Activated T-cell treated with anti-CD3 and anti-CD28 coated beads, Interleukin-2, amount 50 U/mL, for 72 hours (primary cell): ENCODE data around the gene AP1G1. TPM values are rescaled to one million over a fixed set of nuclear protein-coding genes. Genes with fewer than 3 reads are reported as not detected.
"Not testable (repeated sequence)": the region's sequence is repeated elsewhere in the genome, so short reads cannot be mapped to it uniquely, and the experiment has no call there.

ENCODE experiments used
- ATAC-seq, 2 donors: fragments of 150-1000 bp; cut with Tn5 transposase; replicated peaks in 1 of 2; 2 replicates each; pipeline ENCODE4 v1.10.0; 2021; ENCODE audit warnings: moderate library complexity in 2 of 2, mild to moderate bottlenecking in 1 of 2
- DNase-seq, 2 donors: peaks; one replicate each; pipeline ENCODE4 v3.0.0; 2021 to 2022; ENCODE audit warnings: mixed read lengths in 1 of 2
- H3K27ac Mint-ChIP-seq: one replicate; pipeline ENCODE4 v1.8.0; 2022; ENCODE audit warnings: mild to moderate bottlenecking, moderate library complexity, mixed read lengths
- H3K27me3 Mint-ChIP-seq: one replicate; pipeline ENCODE4 v1.8.0; 2022; ENCODE audit warnings: low read depth, mixed read lengths
- H3K36me3 Mint-ChIP-seq, 2 donors: one replicate each; pipeline ENCODE4 v1.8.0; 2022; ENCODE audit warnings: mixed read lengths in 2 of 2, mild to moderate bottlenecking in 1 of 2; ENCODE audit not compliant: insufficient read depth in 2 of 2
- H3K4me1 Mint-ChIP-seq: one replicate; pipeline ENCODE4 v1.8.0; 2022; ENCODE audit warnings: low read depth, mixed read lengths
- H3K4me3 Mint-ChIP-seq, 2 donors: one replicate each; pipeline ENCODE4 v1.8.0; 2022; ENCODE audit warnings: mild to moderate bottlenecking in 2 of 2, mixed read lengths in 2 of 2, moderate library complexity in 2 of 2
- H3K9me3 Mint-ChIP-seq, 2 donors: one replicate each; pipeline ENCODE4 v1.8.0; 2022; ENCODE audit warnings: mixed read lengths in 2 of 2
- total RNA-seq, 2 donors: library from RNA; stranded (reverse); gene quantifications; one replicate each; pipeline ENCODE4 v1.2.3, GENCODE V29; 2022

Gene AP1G1
- total RNA-seq, 2 donors from 2014 or later = 83.2 to 87.0 TPM

GRCh38 chr16:71706046-71706445, 102.6 kb downstream of the AP1G1 start:
- no peak overlapping the region for H3K27ac Mint-ChIP-seq
- H3K27me3 Mint-ChIP-seq = no peaks in the 10 kb centered on the region

GRCh38 chr16:71703333-71703732, 105.3 kb downstream of the AP1G1 start:
- Mint-ChIP-seq H3K9me3 (no peaks in the 10 kb centered on the region), H3K27ac (no peak overlapping the region), H3K27me3 (no peaks in the 10 kb centered on the region), H3K4me1 (no peaks in the 10 kb centered on the region), H3K4me3 (no peak overlapping the region), H3K36me3 (no peaks in the 10 kb centered on the region)
- no peak for ATAC-seq
- DNase-seq = no peak

More at GRCh38 chr16:71706046-71706445, 102.6 kb downstream of the AP1G1 start:
- no peak overlapping the region for H3K4me3 Mint-ChIP-seq
- no peaks in the 10 kb centered on the region for H3K4me1 Mint-ChIP-seq
- no peaks in the 10 kb centered on the region for H3K36me3 Mint-ChIP-seq
- DNase-seq = no peak
- no peak for ATAC-seq
- no peaks in the 10 kb centered on the region for H3K9me3 Mint-ChIP-seq

GRCh38 chr16:71700831-71701230, 107.8 kb downstream of the AP1G1 start:
- Mint-ChIP-seq H3K9me3 (no peaks in the 10 kb centered on the region), H3K4me1 (no peaks in the 10 kb centered on the region), H3K4me3 (no peak overlapping the region), H3K36me3 (no peaks in the 10 kb centered on the region), H3K27ac (no peak overlapping the region), H3K27me3 (no peaks in the 10 kb centered on the region)
- DNase-seq (no peak), ATAC-seq (no peak)

- Mint-ChIP-seq H3K27me3 (no peaks in the 10 kb centered on the region), H3K9me3 (no peaks in the 10 kb centered on the region), H3K27ac (no peak overlapping the region), H3K4me1 (no peaks in the 10 kb centered on the region), H3K4me3 (no peak overlapping the region), H3K36me3 (no peaks in the 10 kb centered on the region)
- DNase-seq = no peak
- no peak for ATAC-seq
These were observed 110.1 kb downstream of the AP1G1 start for GRCh38 chr16:71698491-71698890.

GRCh38 chr16:71693164-71693563, 115.5 kb downstream of the AP1G1 start:
- Mint-ChIP-seq H3K27me3 (no peaks in the 10 kb centered on the region), H3K27ac (no peak overlapping the region), H3K9me3 (no peaks in the 10 kb centered on the region), H3K4me3 (no peak overlapping the region), H3K36me3 (peaks cover 0 to 3% of the 10 kb centered on the region in 2 donors), H3K4me1 (no peaks in the 10 kb centered on the region)
- ATAC-seq (no peak), DNase-seq (no peak)

GRCh38 chr16:71689901-71690300, 118.7 kb downstream of the AP1G1 start:
- H3K36me3 Mint-ChIP-seq = peaks cover 0 to 4% of the 10 kb centered on the region in 2 donors
- H3K4me1 Mint-ChIP-seq = no peaks in the 10 kb centered on the region
- H3K27ac Mint-ChIP-seq = no peak overlapping the region
- no peaks in the 10 kb centered on the region for H3K27me3 Mint-ChIP-seq
- no peaks in the 10 kb centered on the region for H3K9me3 Mint-ChIP-seq
- H3K4me3 Mint-ChIP-seq = no peak overlapping the region
- ATAC-seq = no peak
- DNase-seq = no peak

GRCh38 chr16:71687861-71688260, 120.8 kb downstream of the AP1G1 start:
- H3K27me3 Mint-ChIP-seq = no peaks in the 10 kb centered on the region
- no peak for ATAC-seq
- H3K27ac Mint-ChIP-seq = peak overlapping the region; percentile 82
- no peaks in the 10 kb centered on the region for H3K4me1 Mint-ChIP-seq
- DNase-seq = no peak
- no peak overlapping the region for H3K4me3 Mint-ChIP-seq
- no peaks in the 10 kb centered on the region for H3K9me3 Mint-ChIP-seq
- H3K36me3 Mint-ChIP-seq = peaks cover 6 to 7% of the 10 kb centered on the region in 2 donors

GRCh38 chr16:71684280-71684679, 124.4 kb downstream of the AP1G1 start:
- not testable (repeated sequence) for H3K9me3 Mint-ChIP-seq, H3K4me3 Mint-ChIP-seq, H3K4me1 Mint-ChIP-seq, ATAC-seq, H3K27ac Mint-ChIP-seq, DNase-seq, H3K27me3 Mint-ChIP-seq
- peaks cover 6 to 12% of the 10 kb centered on the region in 2 donors for H3K36me3 Mint-ChIP-seq

GRCh38 chr16:71681360-71681759, 127.3 kb downstream of the AP1G1 start:
- no peak for ATAC-seq
- Mint-ChIP-seq H3K27me3 (no peaks in the 10 kb centered on the region), H3K4me3 (no peak overlapping the region), H3K4me1 (no peaks in the 10 kb centered on the region), H3K9me3 (no peaks in the 10 kb centered on the region), H3K27ac (no peak overlapping the region), H3K36me3 (peaks cover 8% of the 10 kb centered on the region in 2 donors)
- DNase-seq = no peak

Other genes starting within 250 kb of the AP1G1 start
- not detected for gene TAT, start 231.7 kb downstream of the AP1G1 start, total RNA-seq
- gene MARVELD3, start 182.7 kb downstream of the AP1G1 start, total RNA-seq = not detected
- 10 to 100 TPM in 1 of 2 donors, 1 to 10 TPM in 1; 9.9 to 13.3 TPM for gene PHLPP2, start 84.1 kb downstream of the AP1G1 start, total RNA-seq
- 10 to 100 TPM; 21.7 to 25.8 TPM for gene ATXN1L, start 37.1 kb upstream of the AP1G1 start, total RNA-seq
- gene ZNF821, start 75.3 kb upstream of the AP1G1 start, total RNA-seq = 10 to 100 TPM; 12.7 to 15.4 TPM
- 100 to 1,000 TPM; 190 to 194 TPM for gene IST1, start 86.7 kb upstream of the AP1G1 start, total RNA-seq
- under 1 TPM in 1 of 2 donors, not detected in 1; 0.07 TPM for gene PKD1L3, start 191.6 kb upstream of the AP1G1 start, total RNA-seq
- 10 to 100 TPM in 1 of 2 donors, 1 to 10 TPM in 1; 9.8 to 15.0 TPM for gene DHODH, start 199.9 kb upstream of the AP1G1 start, total RNA-seq
- not detected for gene HP, start 245.7 kb upstream of the AP1G1 start, total RNA-seq